ENCODE data around the gene SRP72.
A peak's percentile ranks its signal among the peaks of the same experiment; 100 is the strongest.

The SRP72 gene

GRCh38 chr4:56466296-56466761 is 1.1 kb upstream of the SRP72 start:
- DNase-seq: peak; percentile 18

- DNase-seq: no peak
These were observed 520 bp upstream of the SRP72 start for GRCh38 chr4:56466910-56467283.

GRCh38 chr4:56468097-56468422 is 643 bp downstream of the SRP72 start:
- DNase-seq: peak; percentile 53

- DNase-seq: no peak
These were observed 2.2 kb downstream of the SRP72 start for GRCh38 chr4:56469489-56470210.

- no peak for DNase-seq
These were observed 8.5 kb downstream of the SRP72 start for GRCh38 chr4:56475917-56476316.

- DNase-seq: no peak
These were observed 9.8 kb downstream of the SRP72 start for GRCh38 chr4:56477192-56477702.

DNA sequence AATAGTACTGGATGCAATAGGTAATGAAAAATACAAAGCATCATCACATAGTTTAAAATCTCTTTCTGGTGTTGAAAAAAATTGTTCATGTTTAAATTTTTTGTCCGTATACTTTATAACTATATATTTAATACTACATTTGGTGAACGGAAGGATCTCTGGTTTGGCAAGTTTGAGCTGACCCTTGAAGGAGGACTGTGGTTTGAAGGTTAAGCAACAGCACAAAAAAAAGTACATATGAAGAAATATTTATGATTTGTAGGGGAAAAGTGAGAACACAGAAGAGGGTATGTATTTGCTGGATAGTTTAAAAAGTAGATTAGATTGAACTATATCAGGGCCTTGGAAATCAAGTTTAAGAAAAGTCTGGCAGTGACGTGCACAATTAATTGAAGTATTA is 13.3 kb downstream of the SRP72 start:
- DNase-seq: no peak

DNA sequence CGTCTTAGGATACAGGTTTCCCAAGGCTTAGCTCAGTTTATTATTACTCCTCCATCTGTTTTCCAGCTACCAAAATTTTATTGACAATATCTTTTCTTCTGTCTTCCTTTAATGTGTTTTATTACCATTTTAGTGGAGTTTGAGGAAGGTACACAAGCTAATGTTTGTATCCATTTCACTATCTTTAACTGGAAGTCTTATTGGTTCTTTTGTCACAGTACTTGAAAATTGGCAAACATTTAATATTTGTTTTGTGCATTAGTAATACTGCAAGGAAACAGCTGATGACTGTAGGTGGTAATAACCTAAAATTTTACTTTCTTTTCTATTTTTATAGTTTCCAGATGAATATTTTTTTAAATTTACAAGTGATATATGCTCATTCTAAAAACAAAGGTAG is 28.8 kb downstream of the SRP72 start:
- no peak for DNase-seq

DNA sequence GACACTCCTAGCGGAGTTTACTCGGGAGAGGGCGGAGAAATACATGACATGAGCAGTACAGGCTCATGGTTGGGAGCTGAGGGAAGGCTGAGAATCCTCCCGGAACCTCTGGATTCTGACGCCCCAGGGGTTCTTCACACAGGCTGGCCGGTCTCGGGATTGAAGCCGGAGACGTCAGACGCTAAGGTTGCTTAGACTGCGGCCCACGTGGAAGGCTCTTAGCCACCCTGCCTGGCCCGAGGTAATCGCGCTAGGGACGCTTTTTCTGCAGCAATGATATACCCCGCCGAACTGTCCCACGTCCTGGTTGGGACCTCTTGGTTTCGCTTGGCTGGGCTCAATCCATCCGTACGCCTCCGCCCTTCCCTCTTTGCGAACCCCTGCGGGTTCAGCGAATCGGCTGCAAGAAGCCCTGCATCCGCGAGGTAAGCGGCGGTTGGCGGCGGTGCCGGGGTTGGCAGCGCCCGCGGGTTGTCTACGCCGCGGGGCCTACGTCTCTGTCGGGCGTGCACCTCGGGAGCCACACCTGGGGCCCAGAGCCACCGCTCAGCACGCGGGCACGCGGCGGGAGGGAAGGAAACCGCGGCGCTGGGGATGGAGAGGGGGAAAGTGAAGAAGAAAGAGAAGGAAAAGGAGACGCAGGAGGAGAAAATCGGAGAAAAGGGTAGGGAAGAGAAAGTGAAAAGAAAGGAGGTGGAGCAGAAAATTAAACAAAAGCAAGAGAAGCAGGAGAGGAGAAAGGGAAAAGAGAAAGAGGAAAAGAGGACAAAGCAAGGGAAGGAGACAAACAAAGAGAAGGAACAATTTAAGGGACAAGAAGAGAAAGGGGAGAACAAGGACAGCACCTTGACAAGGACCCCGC is 38.1 kb downstream of the SRP72 start, which contains the start of gene ARL9:
ARL9 (plus strand) TSS at position 523 of the 862 bp plus-strand sequence; CDS start at position 595, 72 bp downstream.
- DNase-seq: peak; percentile 72

- DNase-seq: no peak
These were observed 43.7 kb downstream of the SRP72 start for GRCh38 chr4:56511098-56511497.

GRCh38 chr4:56512166-56512565 is 44.7 kb downstream of the SRP72 start:
- no peak for DNase-seq

GRCh38 chr4:56513517-56513916 is 46.1 kb downstream of the SRP72 start:
- DNase-seq: no peak

DNA sequence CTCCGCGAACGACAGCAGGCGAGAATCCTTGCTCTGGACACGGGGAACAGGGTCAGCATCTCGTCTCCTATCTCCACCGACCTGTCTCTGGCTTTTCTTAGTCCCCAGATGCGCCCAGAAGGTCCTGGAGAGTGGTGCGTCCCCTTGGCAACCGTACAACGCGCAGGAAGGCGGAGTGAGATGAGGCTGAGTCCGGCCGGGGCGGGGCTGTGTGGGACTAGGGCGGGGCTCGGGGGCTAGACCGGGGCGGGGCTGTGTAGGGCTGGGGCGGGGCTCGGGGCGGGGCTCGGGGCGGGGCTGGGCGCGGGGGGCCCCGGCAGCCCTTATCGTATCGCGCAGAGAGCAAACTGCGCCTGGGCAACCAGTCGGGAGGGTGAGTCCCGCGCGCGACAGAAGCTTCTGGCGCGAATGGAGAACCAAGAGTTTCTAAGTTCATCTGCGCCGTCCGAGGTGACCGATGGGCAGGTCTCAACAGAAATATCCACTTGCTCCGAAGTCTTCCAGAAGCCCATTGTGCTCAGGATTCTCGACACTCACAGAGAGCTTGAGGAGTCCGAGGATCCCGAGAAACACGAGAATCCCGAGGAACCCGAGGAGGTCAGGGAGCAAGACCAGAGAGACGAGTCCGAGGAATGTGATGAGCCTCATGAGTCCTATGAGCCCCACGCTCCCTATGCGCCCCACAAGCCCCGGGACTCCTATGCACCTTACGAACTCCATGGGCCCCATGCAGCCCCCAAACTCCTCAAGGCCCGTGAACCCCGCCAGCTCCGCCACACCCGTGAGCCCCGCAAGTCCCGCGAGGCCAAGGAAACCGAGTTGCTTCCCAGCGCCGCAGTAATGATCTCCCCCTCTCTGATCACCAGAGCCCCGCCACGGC is 63.1 kb downstream of the SRP72 start:
- DNase-seq: peak; percentile 90

DNA sequence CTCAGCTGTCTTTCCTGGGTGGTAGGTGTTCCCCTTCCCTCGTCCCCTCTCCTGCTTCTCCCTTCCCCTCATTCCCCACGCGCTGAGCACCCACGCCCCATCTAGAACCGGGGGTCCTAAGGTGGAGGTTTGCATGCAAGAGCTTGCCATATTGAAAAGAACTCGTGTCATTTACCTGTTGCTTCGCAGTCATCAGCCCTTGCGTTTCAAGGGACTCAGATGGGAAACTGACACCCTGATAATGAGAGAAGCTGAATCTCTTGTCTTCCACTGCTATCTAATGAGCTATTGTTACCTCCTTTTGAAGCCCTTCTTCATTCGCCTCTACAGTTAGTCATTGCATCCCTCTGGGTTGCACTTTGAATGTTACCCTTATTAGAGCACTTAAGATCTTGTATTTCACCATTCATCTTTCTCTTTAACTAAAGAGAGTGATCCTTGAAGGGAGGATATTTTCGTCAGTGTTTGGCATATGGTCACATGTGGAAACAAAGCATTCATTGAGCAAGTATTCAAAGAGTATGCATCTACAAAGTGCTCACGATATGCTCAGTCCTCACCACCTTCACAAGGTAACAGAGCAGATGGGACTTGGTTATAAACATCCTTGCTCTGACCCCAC is 63.8 kb downstream of the SRP72 start:
- no peak for DNase-seq

- DNase-seq: no peak
These were observed 64.4 kb downstream of the SRP72 start for GRCh38 chr4:56531823-56532222.

DNA sequence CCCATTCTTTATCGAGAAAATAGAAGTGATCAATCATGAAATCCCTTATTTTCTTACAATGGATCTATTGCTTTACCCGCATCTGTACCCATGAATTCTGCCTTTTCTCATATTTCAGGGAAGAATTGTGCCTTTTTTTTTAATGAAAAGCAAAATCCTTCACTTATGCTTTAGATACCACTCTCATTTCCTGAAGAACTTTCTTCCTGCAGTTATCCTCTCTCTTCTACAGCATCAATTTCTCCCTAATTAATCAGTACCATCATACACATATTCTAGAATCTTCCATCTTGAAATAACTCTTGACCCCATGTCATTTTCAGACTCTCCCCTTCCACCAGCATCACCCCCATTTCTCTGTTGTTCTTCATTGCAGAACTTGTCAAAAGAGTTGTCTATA is 64.8 kb downstream of the SRP72 start:
- DNase-seq: no peak

- no peak for DNase-seq
These were observed 68.5 kb downstream of the SRP72 start for GRCh38 chr4:56535915-56536314.

DNA sequence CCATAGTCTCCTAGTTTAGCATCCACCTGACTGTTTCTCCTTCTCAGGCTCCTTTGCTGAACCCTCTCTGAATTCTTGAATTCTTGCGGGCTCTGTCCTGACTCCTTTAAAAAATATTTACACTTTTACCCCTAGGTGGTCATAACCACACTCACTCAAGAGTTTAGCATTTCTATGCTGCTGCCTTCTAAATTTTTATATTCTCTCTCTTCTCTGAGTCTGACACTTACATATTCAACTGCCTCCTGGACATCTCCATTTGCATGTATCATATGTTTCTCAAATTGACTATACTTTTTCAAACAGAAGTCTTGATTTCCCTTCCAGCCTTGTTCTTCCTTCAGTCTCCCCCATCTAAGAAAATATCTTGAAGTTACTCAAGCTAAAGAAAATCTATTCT is 69.7 kb downstream of the SRP72 start:
- DNase-seq: no peak

GRCh38 chr4:56540826-56541225 is 73.4 kb downstream of the SRP72 start:
- DNase-seq: no peak

DNA sequence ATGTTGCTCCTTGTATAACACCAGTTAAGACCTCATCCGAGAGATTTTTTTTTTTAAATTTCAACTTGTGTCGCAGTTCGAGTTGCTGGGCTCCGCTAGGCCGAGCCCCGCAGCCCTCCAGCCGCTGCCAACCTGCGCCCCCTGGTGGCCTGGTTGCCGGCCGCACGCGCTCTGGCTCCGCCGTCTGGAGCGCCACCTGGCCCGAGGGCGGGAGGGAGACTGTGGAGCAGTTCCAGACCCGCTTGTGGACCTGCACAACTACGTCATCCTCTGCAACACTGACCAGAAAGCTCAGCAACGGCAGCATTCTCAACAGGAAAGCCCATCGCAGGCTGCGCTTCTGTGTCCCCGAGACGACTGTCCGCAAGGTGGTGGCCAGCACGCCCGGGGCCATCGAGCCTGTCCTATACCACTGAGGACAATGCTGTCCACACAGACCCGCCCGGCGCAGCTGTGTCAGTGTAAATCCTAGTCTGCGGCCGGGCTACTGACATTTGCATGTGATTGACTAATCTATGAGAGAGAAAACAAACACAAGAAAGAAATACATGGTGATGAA is 77.2 kb downstream of the SRP72 start:
- peak; percentile 90 for DNase-seq

- no peak for DNase-seq
These were observed 83.2 kb downstream of the SRP72 start for GRCh38 chr4:56550642-56551041.

- no peak for DNase-seq
These were observed 84.1 kb downstream of the SRP72 start for GRCh38 chr4:56551516-56551915.
